ENCODE data around the gene ACTN1. TPM values are rescaled to one million over a fixed set of nuclear protein-coding genes. Genes with fewer than 3 reads are reported as not detected.

The ACTN1 gene
- total RNA-seq, 1 donor from 2014 or later = 1,102 TPM

DNA sequence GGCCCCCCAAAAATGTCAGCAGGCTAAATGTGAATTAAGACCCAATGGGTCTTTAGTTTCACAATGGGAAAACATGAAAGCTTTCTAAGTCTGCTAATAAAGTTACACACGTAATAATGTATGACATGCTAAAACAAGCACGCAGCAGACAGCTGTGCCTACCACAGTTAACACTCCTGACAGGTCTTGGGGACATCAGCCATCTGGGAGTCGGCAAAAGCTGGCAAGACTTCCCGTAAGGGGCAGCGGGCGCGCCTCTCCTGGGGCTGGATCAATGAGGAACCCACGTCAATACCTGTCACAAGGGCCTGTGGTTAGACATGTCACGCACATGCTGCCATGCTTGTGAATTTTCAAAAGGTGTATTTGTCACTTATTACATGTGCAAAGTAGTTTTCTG, 45.0 kb downstream of the ACTN1 start:
- H3K36me3 Mint-ChIP-seq (ENCODE audit: low read depth) = peaks cover 22% of the 10 kb centered on the region
- DNase-seq (ENCODE audit: low spot score) = no peak
- no peaks in the 10 kb centered on the region for H3K27me3 Mint-ChIP-seq (ENCODE audit: low read depth)
- peak overlapping the region; percentile 91 for H3K27ac Mint-ChIP-seq (ENCODE audit: unreplicated experiment)
- H3K9me3 Mint-ChIP-seq (ENCODE audit: low read depth) = no peaks in the 10 kb centered on the region
- H3K4me1 Mint-ChIP-seq (ENCODE audit: low read depth) = peaks cover 92% of the 10 kb centered on the region
- TF ChIP-seq, protein P1, sequence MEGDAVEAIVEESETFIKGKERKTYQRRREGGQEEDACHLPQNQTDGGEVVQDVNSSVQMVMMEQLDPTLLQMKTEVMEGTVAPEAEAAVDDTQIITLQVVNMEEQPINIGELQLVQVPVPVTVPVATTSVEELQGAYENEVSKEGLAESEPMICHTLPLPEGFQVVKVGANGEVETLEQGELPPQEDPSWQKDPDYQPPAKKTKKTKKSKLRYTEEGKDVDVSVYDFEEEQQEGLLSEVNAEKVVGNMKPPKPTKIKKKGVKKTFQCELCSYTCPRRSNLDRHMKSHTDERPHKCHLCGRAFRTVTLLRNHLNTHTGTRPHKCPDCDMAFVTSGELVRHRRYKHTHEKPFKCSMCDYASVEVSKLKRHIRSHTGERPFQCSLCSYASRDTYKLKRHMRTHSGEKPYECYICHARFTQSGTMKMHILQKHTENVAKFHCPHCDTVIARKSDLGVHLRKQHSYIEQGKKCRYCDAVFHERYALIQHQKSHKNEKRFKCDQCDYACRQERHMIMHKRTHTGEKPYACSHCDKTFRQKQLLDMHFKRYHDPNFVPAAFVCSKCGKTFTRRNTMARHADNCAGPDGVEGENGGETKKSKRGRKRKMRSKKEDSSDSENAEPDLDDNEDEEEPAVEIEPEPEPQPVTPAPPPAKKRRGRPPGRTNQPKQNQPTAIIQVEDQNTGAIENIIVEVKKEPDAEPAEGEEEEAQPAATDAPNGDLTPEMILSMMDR (IDR thresholded peaks at IDR 0.05) = no peak
- H3K4me3 Mint-ChIP-seq (ENCODE audit: unreplicated experiment) = no peak overlapping the region

DNA sequence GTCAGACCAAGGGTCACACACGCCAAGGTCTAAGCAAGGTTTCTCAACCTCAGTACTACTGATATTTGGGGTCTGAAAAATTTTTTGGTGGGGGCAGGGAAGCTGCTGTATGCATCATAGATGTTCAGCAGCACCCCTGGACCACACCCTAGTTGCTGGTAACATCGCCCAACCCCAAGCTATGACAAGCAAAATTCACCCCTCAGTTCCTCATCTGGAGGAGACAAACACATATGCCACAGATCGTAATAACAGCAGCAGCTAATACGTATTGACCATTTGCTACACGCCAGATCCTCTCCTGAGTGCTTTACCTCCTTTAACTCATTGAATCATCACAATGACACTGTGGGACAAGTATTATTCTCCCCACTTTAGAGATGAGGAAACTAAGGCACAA, 46.4 kb downstream of the ACTN1 start:
- H3K36me3 Mint-ChIP-seq (ENCODE audit: low read depth) = peaks cover 29% of the 10 kb centered on the region

DNA sequence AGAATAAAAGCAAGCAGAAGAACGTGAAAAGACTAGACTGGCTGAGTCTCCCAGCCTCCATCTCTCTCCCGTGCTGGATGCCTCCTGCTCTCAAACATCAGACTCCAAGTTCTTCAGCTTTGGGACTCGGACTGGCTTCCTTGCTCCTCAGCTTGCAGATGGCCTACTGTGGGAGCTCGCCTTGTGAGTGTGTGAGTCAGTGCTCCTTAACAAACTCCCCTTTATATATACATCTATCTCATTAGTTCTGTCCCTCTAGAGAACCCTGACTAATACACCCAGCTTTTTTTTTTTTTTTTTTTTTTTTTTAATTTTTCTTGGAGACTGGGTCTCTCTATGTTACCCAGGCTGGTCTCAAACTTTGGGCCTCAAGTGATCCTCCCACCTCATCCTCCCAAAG, 46.9 kb downstream of the ACTN1 start:
- no peaks in the 10 kb centered on the region for H3K9me3 Mint-ChIP-seq (ENCODE audit: low read depth)
- H3K36me3 Mint-ChIP-seq (ENCODE audit: low read depth) = peaks cover 31% of the 10 kb centered on the region
- peak overlapping the region; percentile 91 for H3K27ac Mint-ChIP-seq (ENCODE audit: unreplicated experiment)
- peaks cover 91% of the 10 kb centered on the region for H3K4me1 Mint-ChIP-seq (ENCODE audit: low read depth)
- DNase-seq (ENCODE audit: low spot score) = no peak
- no peak overlapping the region for H3K4me3 Mint-ChIP-seq (ENCODE audit: unreplicated experiment)
- H3K27me3 Mint-ChIP-seq (ENCODE audit: low read depth) = no peaks in the 10 kb centered on the region
- TF ChIP-seq, protein P1 (IDR thresholded peaks at IDR 0.05) = no peak

More for the DNA sequence above, 46.4 kb downstream of the ACTN1 start:
- TF ChIP-seq, protein P1 (IDR thresholded peaks at IDR 0.05) = no peak
- DNase-seq (ENCODE audit: low spot score) = no peak
- H3K4me3 Mint-ChIP-seq (ENCODE audit: unreplicated experiment) = no peak overlapping the region
- H3K27ac Mint-ChIP-seq (ENCODE audit: unreplicated experiment) = peak overlapping the region; percentile 91
- H3K9me3 Mint-ChIP-seq (ENCODE audit: low read depth) = no peaks in the 10 kb centered on the region
- H3K4me1 Mint-ChIP-seq (ENCODE audit: low read depth) = peaks cover 92% of the 10 kb centered on the region
- no peaks in the 10 kb centered on the region for H3K27me3 Mint-ChIP-seq (ENCODE audit: low read depth)

DNA sequence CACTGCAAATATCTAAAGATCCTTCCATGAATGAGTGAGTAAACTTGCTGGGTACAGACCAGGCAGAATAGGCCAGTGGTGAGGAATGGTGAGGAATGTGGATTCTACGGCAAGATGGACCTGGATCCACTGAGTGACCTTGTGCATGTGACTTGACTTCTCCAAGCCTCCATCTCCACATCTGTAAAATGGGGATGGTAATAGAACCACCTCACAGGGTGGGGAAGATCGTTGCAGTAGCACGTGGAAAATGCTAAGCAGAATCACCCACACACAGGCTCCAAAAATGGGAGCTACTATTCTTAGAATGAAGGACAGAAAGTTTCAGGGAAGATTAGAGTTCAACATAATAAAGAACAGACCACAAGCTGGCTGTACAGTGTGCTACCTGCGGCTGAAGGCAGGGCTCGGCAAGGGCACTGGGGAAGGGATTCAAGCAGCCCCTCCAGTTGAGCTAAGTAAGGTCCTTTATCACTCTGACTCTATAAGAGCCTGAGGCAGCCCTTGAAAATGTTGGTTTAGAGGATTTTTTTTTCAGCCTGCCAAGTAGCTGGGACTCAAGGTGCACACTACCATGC, 47.5 kb downstream of the ACTN1 start:
- Mint-ChIP-seq H3K4me1 (ENCODE audit: low read depth) (peaks cover 91% of the 10 kb centered on the region), H3K27me3 (ENCODE audit: low read depth) (no peaks in the 10 kb centered on the region), H3K9me3 (ENCODE audit: low read depth) (no peaks in the 10 kb centered on the region), H3K27ac (ENCODE audit: unreplicated experiment) (peak overlapping the region; percentile 91), H3K36me3 (ENCODE audit: low read depth) (peaks cover 36% of the 10 kb centered on the region), H3K4me3 (ENCODE audit: unreplicated experiment) (no peak overlapping the region)
- DNase-seq (ENCODE audit: low spot score) = no peak
- TF ChIP-seq, protein P1 (IDR thresholded peaks at IDR 0.05) = no peak

DNA sequence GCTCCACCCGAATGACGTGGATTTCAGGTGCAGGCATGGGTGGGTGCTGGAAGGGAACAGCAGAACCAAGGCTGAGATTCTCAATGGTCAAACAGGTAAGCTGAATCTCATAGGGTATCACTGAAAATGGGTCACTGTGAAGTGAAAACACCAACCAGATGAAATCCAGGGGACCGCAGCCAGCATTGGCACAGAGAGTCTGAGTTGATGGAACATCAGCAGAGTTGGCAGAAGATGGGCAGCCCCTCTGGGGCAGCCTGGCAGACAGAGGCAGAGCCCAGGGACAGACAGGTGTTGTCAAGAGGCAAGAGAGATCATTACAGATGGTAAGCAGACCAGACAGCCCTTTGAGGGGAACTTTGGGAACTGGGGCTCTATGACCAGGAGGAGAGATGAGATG, 48.0 kb downstream of the ACTN1 start:
- no peak for DNase-seq (ENCODE audit: low spot score)
- Mint-ChIP-seq H3K4me1 (ENCODE audit: low read depth) (peaks cover 89% of the 10 kb centered on the region), H3K4me3 (ENCODE audit: unreplicated experiment) (no peak overlapping the region), H3K27ac (ENCODE audit: unreplicated experiment) (peak overlapping the region; percentile 91), H3K9me3 (ENCODE audit: low read depth) (no peaks in the 10 kb centered on the region), H3K36me3 (ENCODE audit: low read depth) (peaks cover 34% of the 10 kb centered on the region), H3K27me3 (ENCODE audit: low read depth) (no peaks in the 10 kb centered on the region)
- TF ChIP-seq, protein P1 (IDR thresholded peaks at IDR 0.05) = no peak
